Subcutaneous adipose tissue (tissue), 4 donors: ENCODE measurements around the gene ZNF648. TPM values are rescaled to one million over a fixed set of nuclear protein-coding genes. Genes with fewer than 3 reads are reported as not detected.

ENCODE experiments used
- CTCF ChIP-seq: fragments of 450-650 bp; IDR thresholded peaks from one replicate; pipeline ENCODE4 v1.5.1; 2016; ENCODE audit warnings: low read depth, mild to moderate bottlenecking, control low read depth, antibody characterized with exemption, moderate library complexity
- total RNA-seq, 4 donors: library from RNA; depleted of rRNA; stranded (reverse); fragments of >200 nt; gene quantifications; one replicate each; pipeline ENCODE4 v1.1.0, GENCODE V29; 2016

Gene ZNF648
- total RNA-seq, 4 donors from 2014 or later: 0.17 to 0.19 TPM; not detected in 2

DNA sequence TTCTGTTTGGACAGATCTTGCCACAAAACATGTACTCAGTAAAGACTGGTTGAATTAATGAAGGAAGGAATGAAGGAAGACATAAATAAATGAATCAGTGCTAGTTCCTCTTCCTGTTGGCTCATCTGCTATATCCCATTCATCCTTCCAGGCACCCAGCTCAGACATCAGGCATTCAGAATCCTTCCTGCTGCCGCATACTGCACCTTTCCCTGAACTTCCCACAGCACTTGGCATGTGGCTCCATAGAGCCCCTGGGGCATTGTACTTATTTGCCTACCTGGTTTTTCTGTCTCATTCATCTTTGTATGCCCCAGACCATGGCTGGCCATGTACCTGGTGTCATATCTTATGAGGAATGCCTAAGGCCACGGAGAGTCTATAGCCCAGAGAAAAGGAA is 34.4 kb upstream of the ZNF648 start:
- TF ChIP-seq CTCF: no peak

DNA sequence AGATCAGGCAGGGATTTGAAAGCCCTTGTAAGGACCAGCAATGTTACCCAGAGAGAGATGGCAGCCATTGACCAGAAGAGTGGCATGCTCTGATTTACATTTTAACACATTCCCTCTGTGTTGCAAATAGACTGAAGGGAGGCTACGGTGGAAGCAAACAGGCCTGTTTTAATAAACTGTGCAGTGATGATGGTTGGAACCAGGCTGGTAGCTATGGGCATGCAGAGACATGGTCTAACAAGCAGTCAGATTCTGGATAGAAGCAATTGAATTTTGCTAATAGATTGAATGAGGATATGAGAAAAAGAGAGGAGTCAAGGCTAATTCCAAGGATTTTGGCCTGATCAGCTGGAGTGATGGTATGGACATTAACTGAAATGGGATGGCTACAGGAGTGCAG is 32.3 kb upstream of the ZNF648 start:
- no peak for TF ChIP-seq CTCF

DNA sequence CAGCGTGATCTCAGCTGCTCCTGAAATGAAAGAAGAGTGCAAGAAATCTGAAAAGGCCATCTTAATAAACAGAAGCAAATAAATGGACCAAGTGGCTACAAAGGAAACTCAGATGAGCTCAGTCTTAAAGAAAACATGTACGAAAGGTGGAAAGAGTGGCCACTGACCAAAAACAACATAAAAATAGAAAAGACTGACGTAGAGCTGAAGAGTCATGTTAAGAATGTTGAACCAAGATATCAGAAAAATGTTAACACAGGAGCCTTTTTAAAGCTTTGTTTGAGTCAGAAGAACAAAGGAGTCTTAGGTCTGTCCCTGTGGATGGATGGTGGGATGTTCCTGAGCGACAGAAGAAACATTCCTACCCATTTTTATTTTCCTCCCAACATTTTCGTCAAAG is 30.8 kb upstream of the ZNF648 start:
- TF ChIP-seq CTCF: no peak

- TF ChIP-seq CTCF: no peak
Measured at GRCh38 chr1:182091083-182091482, 29.6 kb upstream of the ZNF648 start.

DNA sequence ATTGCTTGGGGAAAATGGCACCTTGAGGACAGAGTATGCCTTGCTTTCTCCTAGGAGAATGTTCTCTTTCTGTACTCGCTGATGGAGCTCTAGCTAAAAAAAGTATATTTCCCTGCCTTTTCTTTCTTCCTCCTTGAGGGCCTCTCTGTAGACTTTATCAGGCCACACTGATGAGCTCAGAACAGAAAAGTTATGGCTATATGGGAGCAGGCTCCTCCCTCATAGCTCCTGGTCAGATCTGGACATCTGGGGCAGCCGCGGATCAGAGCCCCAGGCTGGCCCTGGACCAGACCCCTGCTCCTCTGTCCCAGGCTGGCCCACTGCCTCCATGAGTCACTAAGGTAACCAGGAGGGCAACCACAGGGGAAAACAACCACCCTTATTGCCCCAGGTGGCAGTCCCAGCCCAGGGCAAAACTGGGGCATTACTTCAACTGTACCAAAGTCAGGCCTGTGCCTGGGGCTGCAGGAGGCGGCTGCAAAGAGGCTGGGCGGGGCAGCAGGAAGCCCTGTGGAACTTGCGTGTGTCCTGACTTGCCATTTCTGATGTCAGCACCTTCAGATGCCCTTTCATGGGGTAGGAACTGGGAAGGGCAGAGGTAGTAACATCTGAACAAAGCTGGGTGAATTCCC is 26.3 kb upstream of the ZNF648 start:
- TF ChIP-seq CTCF: no peak

DNA sequence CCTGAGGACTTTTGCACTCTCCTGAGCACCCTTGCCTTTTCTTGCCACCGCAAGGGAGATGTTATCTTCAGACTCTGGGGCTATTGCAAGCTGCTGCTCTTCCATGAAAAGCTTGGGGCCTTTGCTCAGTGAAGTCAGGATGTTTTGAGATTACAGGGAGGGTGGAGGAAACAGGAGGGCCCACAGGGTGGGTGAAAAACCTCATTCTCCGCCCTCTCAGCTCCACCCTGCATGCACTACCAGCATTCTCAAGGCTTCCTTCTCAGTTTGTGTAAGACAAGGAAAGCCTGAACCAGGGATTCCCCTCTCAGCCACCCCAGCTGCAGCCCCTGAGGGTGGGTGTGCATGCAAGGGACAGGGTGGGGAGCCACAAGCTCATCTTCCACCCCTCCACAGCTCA is 25.8 kb upstream of the ZNF648 start:
- TF ChIP-seq CTCF: no peak

DNA sequence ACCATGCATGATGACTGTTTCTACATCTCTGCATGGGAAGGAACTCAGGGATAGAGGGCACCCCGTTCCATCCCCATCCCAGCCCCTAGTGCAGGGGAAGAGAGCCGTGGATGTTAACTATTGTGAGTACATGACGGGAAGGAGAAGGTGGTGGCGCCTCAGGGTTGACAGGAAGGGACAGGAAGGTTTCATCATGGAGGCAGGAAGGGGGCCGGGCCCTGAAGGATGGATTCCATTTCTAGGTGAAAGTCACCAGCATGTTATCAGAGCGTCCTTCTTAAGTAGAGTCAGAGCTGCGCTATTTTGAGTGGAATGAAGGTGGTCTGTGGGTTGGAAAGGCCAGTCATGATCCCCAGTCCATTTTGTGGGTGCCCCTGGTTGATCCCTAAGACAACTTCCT is 25.1 kb upstream of the ZNF648 start:
- no peak for TF ChIP-seq CTCF
